Activated effector memory CD4-positive, alpha-beta T cell treated with Interleukin-2 at 50 U/mL for 16 hours (primary cell): ENCODE data around the gene STBD1.
"Not testable (repeated sequence)": the region's sequence is repeated elsewhere in the genome, so short reads cannot be mapped to it uniquely, and the experiment has no call there.

Experiments
- DNase-seq: peaks from one replicate; pipeline ENCODE4 v3.0.0-alpha.2; 2020

Gene STBD1

GRCh38 chr4:76305971-76306881 is at the start of gene STBD1:
Gene STBD1, plus strand, starts transcription at chr4:76306733. Its CDS starts 37 bp downstream, at chr4:76306770.
- DNase-seq, result no peak

- no peak for DNase-seq
Observed at GRCh38 chr4:76256968-76257367, 49.6 kb upstream of the STBD1 start.

GRCh38 chr4:76257824-76258223 is 48.7 kb upstream of the STBD1 start:
- no peak for DNase-seq

- no peak for DNase-seq
Observed at GRCh38 chr4:76260571-76260970, 46.0 kb upstream of the STBD1 start.

GRCh38 chr4:76265631-76266218 is 40.8 kb upstream of the STBD1 start:
- no peak for DNase-seq

GRCh38 chr4:76266627-76267026 is 39.9 kb upstream of the STBD1 start:
- no peak for DNase-seq

- no peak for DNase-seq
Observed at GRCh38 chr4:76267811-76268210, 38.7 kb upstream of the STBD1 start.

- DNase-seq, result no peak
Observed at GRCh38 chr4:76270244-76271175, 36.0 kb upstream of the STBD1 start.

GRCh38 chr4:76271248-76271647 is 35.3 kb upstream of the STBD1 start:
- DNase-seq, result no peak

- no peak for DNase-seq
Observed at GRCh38 chr4:76272073-76272472, 34.5 kb upstream of the STBD1 start.

GRCh38 chr4:76272582-76272981 is 34.0 kb upstream of the STBD1 start:
- DNase-seq, result no peak

- DNase-seq, result no peak
Observed at GRCh38 chr4:76272999-76273398, 33.5 kb upstream of the STBD1 start.

- no peak for DNase-seq
Observed at GRCh38 chr4:76275486-76276124, 30.9 kb upstream of the STBD1 start.

GRCh38 chr4:76276813-76277212 is 29.7 kb upstream of the STBD1 start:
- no peak for DNase-seq

GRCh38 chr4:76277667-76278066 is 28.9 kb upstream of the STBD1 start:
- no peak for DNase-seq

GRCh38 chr4:76278583-76278982 is 27.9 kb upstream of the STBD1 start:
- DNase-seq, result no peak

GRCh38 chr4:76279462-76279861 is 27.1 kb upstream of the STBD1 start:
- no peak for DNase-seq

GRCh38 chr4:76280488-76281441 is 25.8 kb upstream of the STBD1 start:
- DNase-seq, result no peak

GRCh38 chr4:76281594-76281993 is 24.9 kb upstream of the STBD1 start:
- not testable (repeated sequence) for DNase-seq

- DNase-seq, result no peak
Observed at GRCh38 chr4:76282941-76283689, 23.4 kb upstream of the STBD1 start.

GRCh38 chr4:76283900-76284299 is 22.6 kb upstream of the STBD1 start:
- no peak for DNase-seq
